ENCODE measurements around the gene NSMCE1. TPM values are rescaled to one million over a fixed set of nuclear protein-coding genes. Genes with fewer than 3 reads are reported as not detected.

Gene NSMCE1
- total RNA-seq, 1 experiment from 2014 or later, result 19.3 TPM

DNA sequence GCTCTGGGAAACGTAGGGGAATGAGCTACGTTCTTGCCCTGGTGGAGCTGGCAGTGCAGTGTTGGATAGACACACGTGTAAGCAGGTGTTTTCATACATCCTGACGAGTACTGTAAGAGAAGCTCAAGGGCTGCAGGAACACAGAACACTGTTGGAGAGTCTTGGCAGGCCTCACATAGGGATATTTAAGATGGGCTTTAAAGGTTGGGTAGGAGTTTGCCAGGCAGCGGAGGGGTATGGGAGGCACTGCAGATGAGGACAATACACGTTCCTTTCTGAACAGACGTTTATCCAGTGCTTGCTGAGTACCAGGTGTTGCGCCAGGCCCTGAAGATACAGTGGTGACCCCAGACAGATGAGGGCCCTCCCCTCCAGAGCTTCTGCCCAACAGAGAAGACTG, 59.0 kb downstream of the NSMCE1 start:
- Histone ChIP-seq H2AK5ac (ENCODE audit: insufficient read length, low read length) (no peak overlapping the region), H3K27ac (ENCODE audit: insufficient read length, low read depth, low read length) (no peak overlapping the region), H3K79me2 (ENCODE audit: insufficient read depth, low read length) (no peaks in the 10 kb centered on the region), H4K91ac (ENCODE audit: insufficient read length, low read depth, low read length) (no peak overlapping the region), H3T11ph (ENCODE audit: low read length) (no peak overlapping the region), H3K9ac (ENCODE audit: extremely low read depth, insufficient read length, low read length) (no peak overlapping the region), H3K56ac (ENCODE audit: insufficient read length, low read depth, low read length) (no peak overlapping the region), H3K4ac (ENCODE audit: low read depth, low read length) (no peak overlapping the region), H3K23ac (ENCODE audit: insufficient read length, low read depth, low read length) (no peak overlapping the region), H3K79me1 (ENCODE audit: insufficient read depth, low read depth, low read length, poor library complexity, severe bottlenecking) (no peaks in the 10 kb centered on the region), H3K9me3 (ENCODE audit: control insufficient read depth, low read depth, low read length) (no peaks in the 10 kb centered on the region), H3K4me2 (ENCODE audit: insufficient read depth, insufficient read length, low read length) (no peak overlapping the region), H2BK5ac (ENCODE audit: insufficient read length, low read length) (no peak overlapping the region), H3K23me2 (ENCODE audit: insufficient read length, low read depth, low read length, poor library complexity, severe bottlenecking) (no peaks in the 10 kb centered on the region), H4K5ac (ENCODE audit: insufficient read length, low read depth, low read length) (no peak overlapping the region), H3K18ac (ENCODE audit: insufficient read length, low read depth, low read length) (no peak overlapping the region), H3K4me1 (ENCODE audit: insufficient read depth, low read length) (no peaks in the 10 kb centered on the region), H3K14ac (ENCODE audit: insufficient read depth, low read length) (no peak overlapping the region), H2BK120ac (ENCODE audit: low read depth, low read length, poor library complexity, severe bottlenecking) (no peak overlapping the region), H2BK12ac (ENCODE audit: insufficient read length, low read depth, low read length) (no peak overlapping the region), H2BK15ac (ENCODE audit: low read depth, low read length) (no peak overlapping the region), H3K27me3 (ENCODE audit: insufficient read depth, low read length) (no peaks in the 10 kb centered on the region), H2BK20ac (ENCODE audit: low read depth, low read length, poor library complexity, severe bottlenecking) (no peak overlapping the region), H4K8ac (replicated peaks; ENCODE audit: insufficient read length, low read depth, low read length) (no peak overlapping the region), H2AFZ (ENCODE audit: low read length) (no peak overlapping the region), H4K20me1 (ENCODE audit: control insufficient read depth, insufficient read depth, insufficient read length) (no peaks in the 10 kb centered on the region)
- DNase-seq, result no peak
- H3K27ac Mint-ChIP-seq, result peak overlapping the region in 2 of 3 experiments; percentile 35 to 90; a peak in 2 of 7 replicates
- peaks cover 0 to 21% (median 13%) of the 10 kb centered on the region in 3 experiments; a peak in 6 of 7 replicates for H3K36me3 Mint-ChIP-seq (ENCODE audit: insufficient read depth in 1 of 3, low read depth in 3 of 3)
- peaks cover 0 to under 1% of the 10 kb centered on the region in 2 experiments; a peak in 2 of 4 replicates for H3K4me1 Mint-ChIP-seq
- TF ChIP-seq, protein P1, sequence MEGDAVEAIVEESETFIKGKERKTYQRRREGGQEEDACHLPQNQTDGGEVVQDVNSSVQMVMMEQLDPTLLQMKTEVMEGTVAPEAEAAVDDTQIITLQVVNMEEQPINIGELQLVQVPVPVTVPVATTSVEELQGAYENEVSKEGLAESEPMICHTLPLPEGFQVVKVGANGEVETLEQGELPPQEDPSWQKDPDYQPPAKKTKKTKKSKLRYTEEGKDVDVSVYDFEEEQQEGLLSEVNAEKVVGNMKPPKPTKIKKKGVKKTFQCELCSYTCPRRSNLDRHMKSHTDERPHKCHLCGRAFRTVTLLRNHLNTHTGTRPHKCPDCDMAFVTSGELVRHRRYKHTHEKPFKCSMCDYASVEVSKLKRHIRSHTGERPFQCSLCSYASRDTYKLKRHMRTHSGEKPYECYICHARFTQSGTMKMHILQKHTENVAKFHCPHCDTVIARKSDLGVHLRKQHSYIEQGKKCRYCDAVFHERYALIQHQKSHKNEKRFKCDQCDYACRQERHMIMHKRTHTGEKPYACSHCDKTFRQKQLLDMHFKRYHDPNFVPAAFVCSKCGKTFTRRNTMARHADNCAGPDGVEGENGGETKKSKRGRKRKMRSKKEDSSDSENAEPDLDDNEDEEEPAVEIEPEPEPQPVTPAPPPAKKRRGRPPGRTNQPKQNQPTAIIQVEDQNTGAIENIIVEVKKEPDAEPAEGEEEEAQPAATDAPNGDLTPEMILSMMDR (conservative IDR thresholded peaks at IDR 0.05), result no peak
- H3K4me3 Mint-ChIP-seq, result no peak overlapping the region
- no peaks in the 10 kb centered on the region for H3K9me3 Mint-ChIP-seq
- H3K27me3 Mint-ChIP-seq (ENCODE audit: low read depth), result no peaks in the 10 kb centered on the region
- WGBS (ENCODE audit: extremely low coverage, insufficient read length, low lambda C conversion rate), result no CpG with 5 or more reads among the region's 8 CpGs

All from H9 (cell line).